Effector memory CD8-positive, alpha-beta T cell (primary cell): Measurements from ENCODE around the gene C7.
"Not testable (repeated sequence)": the region's sequence is repeated elsewhere in the genome, so short reads cannot be mapped to it uniquely, and the experiment has no call there.

Experiments
- ATAC-seq: fragments of 150-1000 bp; cut with Tn5 transposase; replicated peaks from 2 replicates; pipeline ENCODE4 v1.10.0; 2021; ENCODE audit warnings: mild to moderate bottlenecking, moderate library complexity
- DNase-seq, 3 experiments: peaks; one replicate each; pipeline ENCODE4 v3.0.0; 2021
- H3K27ac Mint-ChIP-seq, 2 donors: one replicate each; pipeline ENCODE4 v1.8.0; 2022; ENCODE audit warnings: mild to moderate bottlenecking in 2 of 2, mixed read lengths in 2 of 2, moderate library complexity in 2 of 2
- H3K27me3 Mint-ChIP-seq, 2 donors: one replicate each; pipeline ENCODE4 v1.8.0; 2022; ENCODE audit warnings: mixed read lengths in 2 of 2
- H3K36me3 Mint-ChIP-seq: one replicate; pipeline ENCODE4 v1.8.0; 2022; ENCODE audit warnings: mild to moderate bottlenecking, moderate library complexity, mixed read lengths; ENCODE audit not compliant: insufficient read depth
- H3K4me1 Mint-ChIP-seq, 2 donors: one replicate each; pipeline ENCODE4 v1.8.0; 2022; ENCODE audit warnings: low read depth in 2 of 2, mixed read lengths in 2 of 2
- H3K4me3 Mint-ChIP-seq, 2 donors: one replicate each; pipeline ENCODE4 v1.8.0; 2022; ENCODE audit warnings: mild to moderate bottlenecking in 2 of 2, mixed read lengths in 2 of 2, moderate library complexity in 2 of 2
- H3K9me3 Mint-ChIP-seq, 2 donors: one replicate each; pipeline ENCODE4 v1.8.0; 2022; ENCODE audit warnings: mixed read lengths in 2 of 2

Gene C7

GRCh38 chr5:41022600-41022999 lies 113.3 kb downstream of the C7 start:
- not testable (repeated sequence) for ATAC-seq

More at GRCh38 chr5:41022600-41022999, 113.3 kb downstream of the C7 start:
- not testable (repeated sequence) for H3K4me1 Mint-ChIP-seq, H3K9me3 Mint-ChIP-seq, H3K36me3 Mint-ChIP-seq, H3K4me3 Mint-ChIP-seq, H3K27ac Mint-ChIP-seq, DNase-seq
- H3K27me3 Mint-ChIP-seq, result peaks cover 14 to 19% of the 10 kb centered on the region in 2 donors
